ENCODE measurements around the gene CALHM6. TPM values are rescaled to one million over a fixed set of nuclear protein-coding genes. Genes with fewer than 3 reads are reported as not detected.

The CALHM6 gene
- total RNA-seq, 1 experiment from 2014 or later, result 0.44 TPM

- no peak for TF ChIP-seq SMAD3 (CRISPR knock-in tag; IDR thresholded peaks at IDR 0.05; ENCODE audit: borderline replicate concordance)
- TF ChIP-seq ESRRA (CRISPR knock-in tag; IDR thresholded peaks at IDR 0.05; ENCODE audit: borderline replicate concordance), result no peak
- no peak for TF ChIP-seq ZMAT4 (CRISPR knock-in tag; IDR thresholded peaks at IDR 0.05)
- TF ChIP-seq SMAD4 (CRISPR knock-in tag; IDR thresholded peaks at IDR 0.05), result no peak
- TF ChIP-seq USF2 (CRISPR knock-in tag; IDR thresholded peaks at IDR 0.05), result no peak
- TF ChIP-seq PREB (CRISPR knock-in tag; IDR thresholded peaks at IDR 0.05; ENCODE audit: borderline replicate concordance), result no peak
- TF ChIP-seq E2F1 (CRISPR knock-in tag; IDR thresholded peaks at IDR 0.05), result no peak
- no peak for TF ChIP-seq CTCF (IDR thresholded peaks at IDR 0.05)
- TF ChIP-seq OVOL2 (CRISPR knock-in tag; IDR thresholded peaks at IDR 0.05; ENCODE audit: borderline replicate concordance), result no peak
- TF ChIP-seq ZNF263 (CRISPR knock-in tag; IDR thresholded peaks at IDR 0.05; ENCODE audit: low read depth), result no peak
- TF ChIP-seq ZNF396 (CRISPR knock-in tag; IDR thresholded peaks at IDR 0.05; ENCODE audit: borderline replicate concordance), result no peak
- H3K27me3 Mint-ChIP-seq (ENCODE audit: low read depth), result no peaks in the 10 kb centered on the region; the same call in 1 of the 2 replicates
- ChIA-PET POLR2A (no interaction called here), CTCF (interaction anchor here (0.6 to 3.3 kb wide), 10 partner anchors 13 to 157 kb away, joined by 3 to 21 read pairs (median 4); partner anchors contain the start of gene CALHM5)
- H3K36me3 Mint-ChIP-seq, result no peaks in the 10 kb centered on the region
- DNase-seq (ENCODE audit: low spot score), result no peak
- H3K4me3 Mint-ChIP-seq, result no peak overlapping the region
- no peak for ATAC-seq
- H3K4me1 Mint-ChIP-seq, result peaks cover 34% of the 10 kb centered on the region
- H3K27ac Mint-ChIP-seq, result no peak overlapping the region
- no peaks in the 10 kb centered on the region for H3K9me3 Mint-ChIP-seq
Measured at GRCh38 chr6:116444575-116444974, 16.6 kb upstream of the CALHM6 start.

GRCh38 chr6:116445102-116445501 lies 16.1 kb upstream of the CALHM6 start:
- no peaks in the 10 kb centered on the region for H3K36me3 Mint-ChIP-seq
- ChIA-PET CTCF (interaction anchor here (0.5 to 3.3 kb wide), 8 partner anchors 10 to 157 kb away, joined by 3 to 21 read pairs (median 4); partner anchors contain the start of gene CALHM5), POLR2A (no interaction called here)
- no peak for DNase-seq (ENCODE audit: low spot score)
- H3K9me3 Mint-ChIP-seq, result no peaks in the 10 kb centered on the region
- H3K27me3 Mint-ChIP-seq (ENCODE audit: low read depth), result no peaks in the 10 kb centered on the region; the same call in 1 of the 2 replicates
- no peak for ATAC-seq
- H3K27ac Mint-ChIP-seq, result no peak overlapping the region
- TF ChIP-seq KAT7 (CRISPR knock-in tag; IDR thresholded peaks at IDR 0.05; ENCODE audit: borderline replicate concordance) (no peak), SP1 (CRISPR knock-in tag; conservative IDR thresholded peaks at IDR 0.05) (no peak), ZNF232 (CRISPR knock-in tag; IDR thresholded peaks at IDR 0.05) (no peak), FOXK1 (CRISPR knock-in tag; IDR thresholded peaks at IDR 0.05) (no peak), TEAD4 (CRISPR knock-in tag; IDR thresholded peaks at IDR 0.05) (no peak), GTF2I (CRISPR knock-in tag; conservative IDR thresholded peaks at IDR 0.05) (no peak), ETV6 (CRISPR knock-in tag; IDR thresholded peaks at IDR 0.05) (no peak), IRF2 (CRISPR knock-in tag; IDR thresholded peaks at IDR 0.05; ENCODE audit: borderline replicate concordance, low read depth) (no peak)
- H3K4me1 Mint-ChIP-seq, result peaks cover 31% of the 10 kb centered on the region
- no peak overlapping the region for H3K4me3 Mint-ChIP-seq
